Measurements from ENCODE around the gene TET3.

The TET3 gene

DNA sequence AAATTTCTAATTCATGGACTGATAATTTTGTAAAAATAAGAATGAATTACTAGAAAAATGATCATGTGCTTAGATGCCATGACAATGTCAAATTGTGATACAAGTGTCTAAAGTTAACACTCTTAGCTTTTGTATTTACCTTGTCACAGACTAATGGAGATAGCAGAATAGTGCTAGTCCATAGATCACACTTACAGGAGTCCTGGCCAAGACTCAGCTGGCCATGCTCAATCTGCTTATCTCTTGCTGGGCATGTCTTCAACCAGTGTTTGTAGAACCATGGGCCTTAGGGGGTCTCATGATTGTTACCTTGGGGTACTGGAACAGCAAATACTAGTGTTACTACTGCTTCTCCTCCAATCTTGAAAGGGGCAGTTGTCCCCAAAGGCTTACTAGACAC lies 44.0 kb downstream of the TET3 start:
- peaks cover 14% of the 10 kb centered on the region for H3K9me3 ChIP-seq (ENCODE audit: insufficient read depth, low read length)
- TF ChIP-seq SUZ12 (IDR thresholded peaks at IDR 0.05; ENCODE audit: extremely low read depth, insufficient read depth, insufficient read length), result no peak
- TF ChIP-seq ZNF274 (IDR thresholded peaks at IDR 0.05; ENCODE audit: low read depth, low read length), result no peak
- TF ChIP-seq YY1 (IDR thresholded peaks at IDR 0.05; ENCODE audit: insufficient read depth, insufficient read length), result no peak
- no peaks in the 10 kb centered on the region for H3K27me3 ChIP-seq (ENCODE audit: insufficient read depth, insufficient read length)
- H3K36me3 ChIP-seq (ENCODE audit: insufficient read depth, insufficient read length, low read length), result no peaks in the 10 kb centered on the region
- H3K9ac ChIP-seq (ENCODE audit: insufficient read length, low read depth), result no peak overlapping the region
- no peak for DNase-seq (ENCODE audit: low read depth, low spot score)
- H3K4me1 ChIP-seq (ENCODE audit: insufficient read depth, insufficient read length), result peaks cover 5% of the 10 kb centered on the region
- H3K4me3 ChIP-seq (ENCODE audit: insufficient read length, low read depth), result no peak overlapping the region

- H3K36me3 ChIP-seq (ENCODE audit: insufficient read depth, insufficient read length, low read length), result no peaks in the 10 kb centered on the region
- no peak for DNase-seq (ENCODE audit: low read depth, low spot score)
- peaks cover 14% of the 10 kb centered on the region for H3K9me3 ChIP-seq (ENCODE audit: insufficient read depth, low read length)
- no peaks in the 10 kb centered on the region for H3K27me3 ChIP-seq (ENCODE audit: insufficient read depth, insufficient read length)
- no peak overlapping the region for H3K4me3 ChIP-seq (ENCODE audit: insufficient read length, low read depth)
- no peak overlapping the region for H3K9ac ChIP-seq (ENCODE audit: insufficient read length, low read depth)
- H3K4me1 ChIP-seq (ENCODE audit: insufficient read depth, insufficient read length), result peaks cover 2% of the 10 kb centered on the region
- TF ChIP-seq ZNF274 (IDR thresholded peaks at IDR 0.05; ENCODE audit: low read depth, low read length), result no peak
Observed at GRCh38 chr2:74029714-74030397, 45.1 kb downstream of the TET3 start.

- Histone ChIP-seq H3K9ac (ENCODE audit: insufficient read length, low read depth) (no peak overlapping the region), H3K4me3 (ENCODE audit: insufficient read length, low read depth) (no peak overlapping the region), H3K9me3 (ENCODE audit: insufficient read depth, low read length) (peaks cover 14% of the 10 kb centered on the region), H3K4me1 (ENCODE audit: insufficient read depth, insufficient read length) (peaks cover 2% of the 10 kb centered on the region), H3K27me3 (ENCODE audit: insufficient read depth, insufficient read length) (no peaks in the 10 kb centered on the region), H3K36me3 (ENCODE audit: insufficient read depth, insufficient read length, low read length) (no peaks in the 10 kb centered on the region)
- TF ChIP-seq YY1 (IDR thresholded peaks at IDR 0.05; ENCODE audit: insufficient read depth, insufficient read length) (no peak), ZNF274 (IDR thresholded peaks at IDR 0.05; ENCODE audit: low read depth, low read length) (no peak), SUZ12 (IDR thresholded peaks at IDR 0.05; ENCODE audit: extremely low read depth, insufficient read depth, insufficient read length) (no peak)
- DNase-seq (ENCODE audit: low read depth, low spot score), result no peak
Observed at GRCh38 chr2:74031221-74031620, 46.5 kb downstream of the TET3 start.

DNA sequence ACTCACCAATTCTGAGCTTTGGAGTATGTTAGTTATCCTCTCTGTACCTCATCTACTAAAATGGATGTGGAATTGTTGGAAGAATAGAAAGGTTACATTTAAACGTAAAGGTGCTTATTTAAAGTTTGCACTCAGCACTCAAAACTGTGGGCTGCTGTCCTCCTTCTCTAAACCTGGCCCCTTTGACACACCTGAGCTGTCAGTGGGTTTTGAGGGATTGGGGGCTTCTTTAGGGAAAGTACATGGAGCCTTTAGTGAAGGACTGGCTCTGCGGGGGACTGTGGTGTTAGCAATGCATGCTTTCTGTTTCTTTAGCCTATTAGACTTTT lies 47.2 kb downstream of the TET3 start:
- Histone ChIP-seq H3K4me1 (ENCODE audit: insufficient read depth, insufficient read length) (peaks cover 2% of the 10 kb centered on the region), H3K9ac (ENCODE audit: insufficient read length, low read depth) (no peak overlapping the region), H3K4me3 (ENCODE audit: insufficient read length, low read depth) (no peak overlapping the region), H3K9me3 (ENCODE audit: insufficient read depth, low read length) (peaks cover 14% of the 10 kb centered on the region), H3K27me3 (ENCODE audit: insufficient read depth, insufficient read length) (no peaks in the 10 kb centered on the region), H3K36me3 (ENCODE audit: insufficient read depth, insufficient read length, low read length) (no peaks in the 10 kb centered on the region)
- TF ChIP-seq ZNF274 (IDR thresholded peaks at IDR 0.05; ENCODE audit: low read depth, low read length), result no peak
- TF ChIP-seq SUZ12 (IDR thresholded peaks at IDR 0.05; ENCODE audit: extremely low read depth, insufficient read depth, insufficient read length), result no peak
- no peak for TF ChIP-seq YY1 (IDR thresholded peaks at IDR 0.05; ENCODE audit: insufficient read depth, insufficient read length)
- no peak for DNase-seq (ENCODE audit: low read depth, low spot score)

- Histone ChIP-seq H3K36me3 (ENCODE audit: insufficient read depth, insufficient read length, low read length) (no peaks in the 10 kb centered on the region), H3K9ac (ENCODE audit: insufficient read length, low read depth) (no peak overlapping the region), H3K9me3 (ENCODE audit: insufficient read depth, low read length) (peaks cover 3% of the 10 kb centered on the region; the same call in 1 of the 2 replicates), H3K27me3 (ENCODE audit: insufficient read depth, insufficient read length) (no peaks in the 10 kb centered on the region), H3K4me3 (ENCODE audit: insufficient read length, low read depth) (no peak overlapping the region), H3K4me1 (ENCODE audit: insufficient read depth, insufficient read length) (peaks cover 2% of the 10 kb centered on the region)
- DNase-seq (ENCODE audit: low read depth, low spot score), result no peak
- no peak for TF ChIP-seq SUZ12 (IDR thresholded peaks at IDR 0.05; ENCODE audit: extremely low read depth, insufficient read depth, insufficient read length)
- no peak for TF ChIP-seq ZNF274 (IDR thresholded peaks at IDR 0.05; ENCODE audit: low read depth, low read length)
- no peak for TF ChIP-seq YY1 (IDR thresholded peaks at IDR 0.05; ENCODE audit: insufficient read depth, insufficient read length)
Observed at GRCh38 chr2:74033375-74033774, 48.7 kb downstream of the TET3 start.

Data from NT2/D1 (cell line).